Measurements from ENCODE around the gene TEX264.
"Not testable (repeated sequence)": the region's sequence is repeated elsewhere in the genome, so short reads cannot be mapped to it uniquely, and the experiment has no call there.

The TEX264 gene

DNA sequence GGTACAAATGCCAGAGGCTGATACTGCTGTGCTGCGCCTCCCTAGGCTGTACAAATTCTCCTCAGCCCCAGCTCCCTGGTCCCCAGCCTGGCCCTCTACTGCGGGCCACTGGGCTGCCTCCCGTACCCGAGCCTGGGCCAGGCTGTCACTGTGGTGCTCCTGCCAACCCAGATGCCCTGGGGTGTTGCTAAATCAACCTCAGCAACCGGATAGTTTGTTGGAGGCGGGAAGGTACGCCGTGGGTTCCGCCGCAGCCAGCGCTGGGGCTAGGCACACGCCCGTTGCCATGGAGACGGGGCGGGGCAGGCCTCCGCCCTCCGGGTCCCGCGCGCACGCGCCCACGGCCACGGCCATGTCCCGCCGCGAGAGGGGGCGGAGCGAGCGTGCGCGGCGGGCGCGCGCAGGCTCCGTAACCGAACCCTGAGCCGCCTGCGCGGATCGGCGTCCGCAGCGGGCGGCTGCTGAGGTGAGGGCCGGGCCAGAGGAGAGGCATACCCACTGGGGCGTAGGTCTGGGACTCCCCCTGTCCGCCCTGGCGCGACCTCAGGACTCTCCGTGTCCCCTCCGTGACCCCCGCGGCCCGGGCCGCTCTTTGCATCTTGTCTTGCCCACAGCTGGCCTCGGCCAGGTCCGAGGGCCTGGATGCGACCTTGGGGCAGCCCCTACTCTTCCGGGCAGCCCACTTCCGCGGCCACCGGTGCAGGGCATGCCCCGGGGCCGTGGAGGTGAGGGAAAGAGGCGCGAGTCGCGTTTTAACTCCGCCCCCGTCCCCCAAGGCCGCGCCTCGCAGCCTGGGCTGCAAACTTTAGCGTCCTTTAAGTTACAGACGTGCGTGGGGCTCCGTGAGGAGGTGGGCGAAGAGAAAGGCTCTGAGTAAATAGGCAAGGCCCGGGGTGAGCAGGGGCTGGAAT, at the start of gene TEX264:
TEX264 (plus strand) TSS at position 430 of the 911 bp plus-strand sequence. CDS start 3,053 bp downstream, outside the sequence.
- peak; percentile 78 to 91 (median 88) for DNase-seq (ENCODE audit: low read depth in 3 of 3)

- DNase-seq (ENCODE audit: low read depth in 3 of 3): no peak
These were observed 48.6 kb upstream of the TEX264 start for GRCh38 chr3:51622413-51622812.

DNA sequence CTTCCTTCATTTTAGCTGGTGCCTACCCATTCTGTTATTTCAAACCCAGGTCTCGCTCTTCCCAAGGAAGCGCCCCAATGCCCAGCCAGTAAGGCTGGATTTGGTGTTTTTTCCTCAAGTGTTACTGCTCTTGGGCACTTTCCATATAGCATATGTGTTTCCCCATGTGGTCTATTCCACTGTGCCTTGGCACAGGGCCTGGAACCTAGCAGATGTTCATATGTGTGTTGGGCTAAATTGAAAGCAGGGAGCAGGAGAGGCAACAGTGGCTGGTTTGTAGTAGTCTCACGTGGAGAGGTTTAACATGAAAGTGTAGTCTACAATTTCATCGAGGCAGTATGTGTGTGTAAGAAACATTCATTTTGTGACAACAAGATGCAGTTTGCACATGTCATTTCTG, 48.2 kb upstream of the TEX264 start:
- no peak for DNase-seq (ENCODE audit: low read depth in 3 of 3)

- no peak for DNase-seq (ENCODE audit: low read depth in 3 of 3)
These were observed 40.5 kb upstream of the TEX264 start for GRCh38 chr3:51630513-51630912.

DNA sequence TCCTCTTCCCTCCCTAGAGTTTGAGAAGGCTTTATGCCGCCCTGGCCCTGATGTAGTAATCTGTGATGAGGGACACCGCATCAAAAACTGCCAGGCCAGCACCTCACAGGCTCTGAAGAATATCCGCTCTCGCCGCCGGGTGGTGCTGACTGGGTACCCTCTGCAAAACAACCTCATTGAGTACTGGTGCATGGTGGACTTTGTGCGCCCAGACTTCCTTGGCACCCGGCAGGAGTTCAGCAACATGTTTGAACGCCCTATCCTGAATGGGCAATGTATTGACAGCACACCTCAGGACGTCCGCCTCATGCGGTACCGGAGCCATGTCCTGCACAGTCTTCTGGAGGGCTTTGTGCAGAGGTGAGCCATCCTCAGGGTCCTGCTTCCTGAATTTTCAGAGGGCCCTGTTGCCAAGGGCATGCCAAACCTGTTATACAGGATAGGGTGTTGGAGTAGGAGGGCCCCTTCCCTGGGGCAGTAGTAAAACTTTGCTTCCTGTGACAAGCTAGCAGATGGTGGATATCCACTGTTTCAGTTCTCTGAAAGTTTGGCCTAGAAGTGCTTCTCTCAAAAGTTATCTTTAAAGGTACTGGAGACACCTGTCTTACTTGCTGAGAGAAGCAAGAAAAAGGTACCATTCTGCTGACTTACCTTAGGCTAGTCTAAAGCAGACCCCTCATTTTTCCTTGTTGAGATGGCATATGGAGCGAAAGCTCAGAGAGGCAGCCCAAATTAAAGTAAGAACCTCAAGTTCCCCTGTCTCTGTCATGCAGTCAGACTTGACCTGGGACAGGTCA, 33.7 kb upstream of the TEX264 start:
- no peak for DNase-seq (ENCODE audit: low read depth in 3 of 3)

GRCh38 chr3:51637941-51638471, 33.0 kb upstream of the TEX264 start:
- no peak for DNase-seq (ENCODE audit: low read depth in 3 of 3)

DNA sequence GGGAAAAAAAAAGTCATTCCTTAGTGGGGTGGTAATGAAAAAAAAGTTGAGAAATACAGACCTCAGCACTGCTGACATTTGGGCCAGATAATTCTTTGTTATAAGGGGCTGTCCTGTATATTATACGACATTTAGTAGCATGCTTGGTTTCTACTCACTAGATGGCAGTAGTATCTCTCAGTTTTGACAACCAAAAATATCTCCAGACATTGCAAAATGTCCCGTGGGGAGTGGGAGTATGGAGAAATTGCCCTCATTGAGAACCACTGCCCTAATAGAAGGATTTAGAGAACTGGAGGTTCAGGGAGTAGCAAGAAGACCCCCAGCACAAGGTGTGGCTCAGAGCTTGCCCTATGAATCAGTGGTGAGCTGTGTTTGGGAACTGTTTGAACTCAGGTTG, 28.6 kb upstream of the TEX264 start:
- no peak for DNase-seq (ENCODE audit: low read depth in 3 of 3)

DNA sequence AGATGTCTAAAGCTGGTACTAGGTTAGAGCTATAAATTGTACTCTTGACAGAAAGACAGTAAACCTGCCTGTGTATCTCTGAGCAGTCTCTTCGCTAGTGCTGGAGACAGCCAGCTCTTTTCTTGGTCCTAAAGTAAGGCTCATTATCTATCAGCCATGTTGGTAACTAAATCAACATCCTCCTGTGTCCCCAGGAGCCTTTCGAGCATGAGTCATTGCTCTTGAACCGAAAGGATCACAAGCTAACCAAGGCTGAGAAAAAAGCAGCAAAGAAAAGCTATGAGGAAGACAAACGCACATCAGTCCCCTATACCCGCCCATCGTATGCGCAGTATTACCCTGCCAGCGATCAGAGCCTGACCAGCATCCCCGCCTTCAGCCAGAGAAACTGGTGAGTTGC, 25.0 kb upstream of the TEX264 start:
- no peak for DNase-seq (ENCODE audit: low read depth in 3 of 3)

DNA sequence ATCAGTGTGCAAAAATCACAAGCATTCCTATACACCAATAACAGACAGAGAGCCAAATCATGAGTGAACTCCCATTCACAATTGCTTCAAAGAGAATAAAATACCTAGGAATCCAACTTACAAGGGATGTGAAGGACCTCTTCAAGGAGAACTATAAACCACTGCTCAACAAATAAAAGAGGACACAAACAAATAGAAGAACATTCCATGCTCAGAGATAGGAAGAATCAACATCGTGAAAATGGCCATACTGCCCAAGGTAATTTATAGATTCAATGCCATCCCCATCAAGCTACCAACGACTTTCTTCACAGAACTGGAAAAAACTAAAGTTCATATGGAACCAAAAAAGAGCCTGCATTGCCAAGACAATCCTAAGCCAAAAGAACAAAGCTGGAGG, 18.9 kb upstream of the TEX264 start:
- not testable (repeated sequence) for DNase-seq (ENCODE audit: low read depth in 3 of 3)

GRCh38 chr3:51653409-51653808, 17.6 kb upstream of the TEX264 start:
- DNase-seq (ENCODE audit: low read depth in 3 of 3): not testable (repeated sequence)

DNA sequence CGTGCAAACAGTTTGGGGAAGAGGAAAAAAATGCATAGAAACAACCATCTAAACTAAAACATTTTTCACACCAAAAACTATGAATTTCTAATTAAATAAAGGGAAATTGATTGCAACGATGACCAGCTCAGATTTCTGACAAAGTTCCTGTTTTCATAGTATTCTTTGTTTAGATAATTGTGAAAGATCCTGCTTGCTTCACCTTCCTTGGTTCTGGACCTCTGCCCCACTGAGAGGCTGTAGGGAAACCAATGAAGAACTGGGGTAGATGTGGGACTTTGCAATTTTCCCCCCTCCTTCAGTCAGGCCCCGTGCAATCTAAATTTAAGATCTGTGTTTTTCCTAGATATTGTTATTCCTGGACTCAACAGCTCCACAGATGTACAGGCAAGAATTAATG, 13.8 kb upstream of the TEX264 start:
- DNase-seq (ENCODE audit: low read depth in 3 of 3): no peak

DNA sequence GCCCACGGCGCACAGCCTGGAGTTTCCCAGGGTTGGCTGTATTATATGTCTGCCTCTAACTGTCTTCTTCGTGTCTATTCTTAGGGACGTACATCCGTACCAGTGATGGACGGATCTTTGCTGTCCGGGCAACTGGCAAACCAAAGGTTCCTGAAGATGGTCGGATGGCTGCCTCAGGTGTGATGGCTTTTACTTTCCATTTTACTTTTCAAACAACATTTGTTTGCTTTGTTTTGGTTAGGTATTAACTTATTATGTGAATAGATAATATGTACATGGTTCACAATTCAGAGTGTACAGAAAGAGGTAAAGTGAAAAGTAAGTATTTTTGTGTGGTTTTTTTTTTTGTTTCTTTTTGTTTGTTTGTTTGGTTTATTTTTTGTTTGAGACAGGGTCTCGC, 11.1 kb upstream of the TEX264 start:
- DNase-seq (ENCODE audit: low read depth in 3 of 3): no peak

GRCh38 chr3:51662456-51662855, 8.6 kb upstream of the TEX264 start:
- no peak for DNase-seq (ENCODE audit: low read depth in 3 of 3)

DNA sequence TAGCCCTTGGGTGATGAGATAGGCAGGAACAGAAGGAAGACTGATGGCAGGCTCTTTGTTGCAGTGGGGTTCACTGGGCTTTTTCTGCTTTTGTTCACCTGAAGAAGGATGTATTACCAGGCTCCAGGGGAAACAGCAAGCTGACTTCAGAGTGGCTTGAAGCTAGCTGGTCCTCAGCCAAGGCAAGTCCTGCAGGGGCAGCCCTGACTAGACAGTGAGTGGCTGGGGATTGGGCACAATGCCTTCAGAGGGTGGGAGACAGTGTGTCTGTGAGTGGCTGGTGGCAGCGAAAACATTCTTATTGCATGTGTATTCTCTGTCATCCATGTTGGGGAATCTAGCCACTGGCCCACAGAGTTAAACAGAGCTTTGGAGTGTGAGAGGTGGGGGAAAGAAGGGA, 2.3 kb upstream of the TEX264 start:
- DNase-seq (ENCODE audit: low read depth in 3 of 3): no peak

DNA sequence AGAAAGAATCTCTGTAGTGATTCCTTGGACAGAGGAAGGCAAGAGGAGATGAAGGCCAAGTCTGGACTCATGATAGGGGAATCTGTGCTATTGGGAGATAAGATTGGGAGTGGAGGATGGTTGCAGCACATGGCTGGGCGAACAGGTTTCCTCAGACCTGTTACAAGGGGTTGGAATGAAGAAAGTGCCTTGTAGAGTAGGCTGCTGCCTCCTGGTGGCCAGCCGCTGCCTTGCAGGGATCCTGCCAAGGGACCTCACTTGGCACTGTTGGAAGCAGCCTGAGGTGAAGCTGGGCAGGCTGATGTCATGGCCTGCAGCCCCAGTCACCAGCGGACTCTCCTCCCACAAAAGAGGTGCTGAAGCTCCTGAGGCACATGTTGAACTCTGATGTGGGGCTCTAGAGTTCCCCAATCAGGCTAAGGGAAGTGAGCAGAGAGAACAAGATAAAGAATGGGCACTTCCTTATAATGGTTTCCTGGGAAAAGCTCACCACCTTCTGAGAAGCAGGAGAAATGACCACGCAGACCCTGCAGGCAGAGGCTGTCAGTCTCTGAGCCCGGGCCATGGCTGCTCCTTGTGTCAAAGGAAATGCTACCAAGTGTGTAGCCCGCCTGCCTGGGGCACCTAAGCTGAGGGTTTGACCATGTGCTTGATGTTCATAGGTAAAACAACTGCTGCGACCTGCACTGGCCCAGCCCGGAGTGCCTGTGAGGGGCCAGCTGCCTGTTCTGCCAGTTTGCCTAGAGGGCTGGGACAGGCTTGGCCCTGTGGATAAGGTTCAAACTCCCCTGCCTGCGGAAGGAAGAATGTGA, 1.6 kb upstream of the TEX264 start:
- DNase-seq (ENCODE audit: low read depth in 3 of 3): peak; percentile 63 to 86 (median 73)

GRCh38 chr3:51670053-51670822, 814 bp upstream of the TEX264 start:
- no peak for DNase-seq (ENCODE audit: low read depth in 3 of 3)

DNA sequence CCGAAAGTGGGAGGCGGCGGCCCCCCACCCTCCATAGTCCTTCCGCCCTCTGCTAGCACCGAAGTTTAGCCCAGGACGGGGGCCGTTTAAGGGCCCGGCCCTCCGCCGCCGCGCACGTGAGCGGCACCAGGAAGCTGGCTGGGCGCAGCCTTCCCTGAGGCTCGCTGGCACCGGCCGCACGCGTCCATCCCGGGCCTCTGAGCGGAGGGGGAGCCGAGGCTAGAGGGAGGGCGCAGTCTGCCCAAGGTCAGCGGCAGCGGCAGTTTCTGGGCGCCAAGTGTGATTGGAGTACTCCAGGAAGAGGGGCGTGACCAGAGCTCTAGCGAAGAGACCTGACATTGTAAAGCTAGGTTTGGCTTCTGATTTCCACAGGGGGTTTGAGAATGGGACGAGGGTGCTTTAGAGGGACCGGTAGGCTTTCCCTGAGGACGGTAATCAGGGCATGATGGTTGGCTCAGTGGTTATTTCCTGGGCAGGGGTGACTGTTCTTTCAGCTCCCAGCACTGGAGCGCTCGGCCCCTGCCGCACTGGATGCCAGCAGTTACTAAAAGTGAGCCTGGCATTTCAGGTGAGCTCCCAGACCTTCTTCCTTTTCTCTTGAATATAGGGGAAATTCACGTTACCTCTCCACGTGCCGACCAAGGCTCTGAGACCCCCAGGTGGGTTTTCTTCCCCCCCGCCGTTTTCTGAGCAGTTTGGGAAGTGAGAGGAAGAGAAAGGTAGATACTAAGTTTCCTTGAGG, 853 bp downstream of the TEX264 start:
- DNase-seq (ENCODE audit: low read depth in 3 of 3): peak in 2 of 3 experiments; percentile 25 to 60

DNA sequence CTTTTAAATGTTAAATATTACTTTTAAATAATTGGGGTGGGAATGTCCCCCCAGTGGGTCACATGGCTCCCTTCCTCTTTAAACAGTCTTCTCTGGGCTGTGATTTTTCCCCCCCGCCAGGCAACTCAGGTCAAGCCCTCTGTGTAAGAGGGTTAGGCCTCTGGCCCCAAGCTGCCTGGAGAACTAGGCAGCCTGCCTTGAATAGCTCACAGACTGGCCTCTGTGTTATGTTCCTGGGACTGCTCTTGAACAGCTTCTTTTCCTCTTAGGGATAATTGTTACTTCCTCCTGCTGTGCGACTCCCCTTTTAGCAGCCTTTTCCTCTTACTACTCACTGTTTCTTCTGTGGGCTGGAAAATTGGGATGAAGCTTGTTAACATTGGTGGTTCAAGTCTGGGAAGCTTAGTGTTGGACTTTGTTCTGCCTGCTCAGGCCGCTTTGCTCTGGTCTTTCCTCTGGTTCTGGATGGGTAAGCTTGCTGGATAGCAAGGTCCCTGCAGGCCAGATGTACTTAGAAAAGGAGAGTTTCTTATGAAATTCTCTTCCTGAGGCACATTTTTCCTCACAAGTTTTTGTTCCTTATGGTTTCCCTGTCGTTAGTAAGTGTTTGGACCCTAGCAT, 2.2 kb downstream of the TEX264 start:
- DNase-seq (ENCODE audit: low read depth in 3 of 3): no peak

GRCh38 chr3:51673802-51674654, 3.0 kb downstream of the TEX264 start:
- DNase-seq (ENCODE audit: low read depth in 3 of 3): no peak

Measured in stimulated activated CD4-positive, alpha-beta T cell treated with anti-CD3 and anti-CD28 coated beads, TNF-alpha, amount 100 ng/mL, for 24 hours (primary cell).